IPS-NIHi11 (cell line): Measurements from ENCODE around the gene NTF3.

Experiments
- DNase-seq: peaks from one replicate; pipeline ENCODE4 v3.0.0; 2012; ENCODE audit warnings: mixed read lengths, low spot score

Gene NTF3

DNA sequence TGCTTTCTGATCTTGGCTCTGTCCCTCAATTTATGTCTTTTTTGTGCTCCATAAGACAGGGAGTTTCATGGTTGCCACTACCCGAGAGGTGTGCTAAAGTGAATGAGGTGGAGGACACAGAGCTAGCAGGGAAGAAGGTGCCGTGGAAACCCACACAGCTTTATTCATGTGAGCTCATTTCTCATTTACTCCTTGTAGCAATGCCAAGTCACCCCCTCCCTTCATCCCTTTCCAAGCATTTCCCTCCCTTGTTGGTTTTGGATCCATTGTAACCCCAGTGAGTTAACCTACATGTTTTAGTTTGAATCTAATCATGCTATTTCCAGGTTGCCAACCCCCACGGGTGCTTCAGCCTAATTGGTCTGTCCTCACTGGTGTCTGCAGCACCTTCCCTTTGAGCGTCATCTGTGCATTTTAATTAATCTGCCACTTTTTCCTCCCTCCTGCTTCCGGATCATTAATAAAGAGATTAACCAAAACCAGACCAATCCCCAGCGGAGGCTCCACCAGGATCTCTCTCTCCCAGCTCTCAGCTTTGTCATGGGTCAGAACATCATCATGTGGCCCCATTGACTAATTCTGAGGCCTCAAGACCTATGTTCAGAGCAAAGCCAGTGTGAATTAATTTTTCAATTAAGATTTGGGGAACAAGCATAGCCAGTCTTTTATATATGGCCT, 56.2 kb downstream of the NTF3 start:
- no peak for DNase-seq

GRCh38 chr12:5488626-5488955, 56.7 kb downstream of the NTF3 start:
- DNase-seq = no peak

- DNase-seq = no peak
These were observed 57.1 kb downstream of the NTF3 start for GRCh38 chr12:5489017-5489416.

GRCh38 chr12:5489760-5490406, 58.0 kb downstream of the NTF3 start:
- DNase-seq = no peak

GRCh38 chr12:5492562-5492961, 60.7 kb downstream of the NTF3 start:
- peak; percentile 33 for DNase-seq

GRCh38 chr12:5493018-5493417, 61.1 kb downstream of the NTF3 start:
- peak; percentile 39 for DNase-seq

DNA sequence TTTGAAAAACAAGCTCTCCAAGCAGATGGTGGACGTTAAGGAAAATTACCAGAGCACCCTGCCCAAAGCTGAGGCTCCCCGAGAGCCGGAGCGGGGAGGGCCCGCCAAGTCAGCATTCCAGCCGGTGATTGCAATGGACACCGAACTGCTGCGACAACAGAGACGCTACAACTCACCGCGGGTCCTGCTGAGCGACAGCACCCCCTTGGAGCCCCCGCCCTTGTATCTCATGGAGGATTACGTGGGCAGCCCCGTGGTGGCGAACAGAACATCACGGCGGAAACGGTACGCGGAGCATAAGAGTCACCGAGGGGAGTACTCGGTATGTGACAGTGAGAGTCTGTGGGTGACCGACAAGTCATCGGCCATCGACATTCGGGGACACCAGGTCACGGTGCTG, 62.4 kb downstream of the NTF3 start:
- no peak for DNase-seq

DNA sequence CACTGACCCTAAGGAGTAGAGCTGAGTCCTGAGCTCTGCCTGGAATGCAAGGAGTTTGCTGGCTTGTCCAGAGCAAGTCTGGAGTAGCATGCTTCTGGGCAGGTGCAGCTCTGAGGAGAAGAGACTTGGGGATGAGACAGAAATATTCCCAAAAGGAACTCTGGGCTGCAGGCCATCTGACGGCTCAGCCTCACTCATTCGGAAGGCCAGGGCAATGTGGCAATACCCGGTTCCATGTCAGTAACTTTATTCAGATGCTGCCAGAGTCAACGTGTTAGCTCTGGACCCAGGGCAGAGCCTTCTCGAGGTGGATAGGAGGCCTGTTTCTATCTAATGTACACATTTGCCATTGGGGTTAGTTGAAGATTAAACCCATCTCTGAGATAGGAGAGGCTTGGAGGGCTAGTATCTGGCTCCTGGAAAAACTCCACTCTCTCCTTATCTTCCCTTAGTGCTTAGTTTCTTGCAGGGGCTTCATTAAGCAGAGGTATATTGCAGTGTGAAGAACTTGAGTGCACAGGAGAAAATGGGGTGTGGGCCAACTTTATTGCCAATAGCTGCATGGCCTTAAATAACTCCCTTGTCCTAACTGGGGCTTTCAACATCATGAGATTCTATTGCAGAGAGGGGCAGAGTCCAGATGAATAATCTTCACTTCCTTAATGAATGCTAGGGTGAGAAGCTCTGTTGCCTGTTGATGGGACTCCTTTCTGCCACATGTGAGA, 65.6 kb downstream of the NTF3 start:
- DNase-seq = no peak

GRCh38 chr12:5498076-5498475, 66.2 kb downstream of the NTF3 start:
- no peak for DNase-seq

GRCh38 chr12:5498806-5499205, 66.9 kb downstream of the NTF3 start:
- DNase-seq = no peak

GRCh38 chr12:5499566-5500330, 67.8 kb downstream of the NTF3 start:
- no peak for DNase-seq

DNA sequence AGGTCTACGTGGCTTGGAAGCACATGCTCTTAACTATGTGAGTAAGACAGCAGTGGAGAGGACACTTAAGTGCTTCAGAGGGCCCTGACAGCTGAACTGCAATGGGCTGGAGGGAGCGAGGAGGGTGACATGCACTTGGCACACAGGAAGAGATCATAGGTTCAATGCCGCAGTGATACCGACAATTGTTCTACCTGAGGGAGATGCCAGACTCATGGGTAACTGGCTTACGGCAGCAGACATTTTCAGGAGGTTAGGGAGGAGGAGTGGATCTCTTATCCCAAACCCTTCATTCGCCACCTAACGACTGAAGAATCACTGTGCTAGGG, 68.4 kb downstream of the NTF3 start:
- no peak for DNase-seq

GRCh38 chr12:5503774-5504173, 71.9 kb downstream of the NTF3 start:
- DNase-seq = no peak

DNA sequence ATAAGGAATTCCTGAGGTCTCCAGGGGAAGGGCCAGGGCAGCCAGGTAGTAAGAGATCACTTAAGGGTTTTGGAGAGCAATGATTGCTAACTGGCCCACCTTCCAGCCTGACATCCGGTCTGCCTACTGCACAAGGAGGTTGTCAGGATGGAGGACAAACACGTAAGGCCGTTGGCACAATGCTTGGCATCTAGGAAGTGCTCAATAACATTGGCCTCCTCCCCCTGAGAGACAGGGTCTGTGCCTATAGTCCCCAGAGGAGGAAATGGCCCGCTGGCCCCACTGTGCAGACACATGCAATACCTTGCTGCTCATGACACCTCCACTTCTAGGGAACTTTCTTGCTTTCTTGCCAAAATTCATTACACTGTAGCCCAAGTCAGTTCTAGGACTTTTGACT, 73.2 kb downstream of the NTF3 start:
- DNase-seq = no peak

DNA sequence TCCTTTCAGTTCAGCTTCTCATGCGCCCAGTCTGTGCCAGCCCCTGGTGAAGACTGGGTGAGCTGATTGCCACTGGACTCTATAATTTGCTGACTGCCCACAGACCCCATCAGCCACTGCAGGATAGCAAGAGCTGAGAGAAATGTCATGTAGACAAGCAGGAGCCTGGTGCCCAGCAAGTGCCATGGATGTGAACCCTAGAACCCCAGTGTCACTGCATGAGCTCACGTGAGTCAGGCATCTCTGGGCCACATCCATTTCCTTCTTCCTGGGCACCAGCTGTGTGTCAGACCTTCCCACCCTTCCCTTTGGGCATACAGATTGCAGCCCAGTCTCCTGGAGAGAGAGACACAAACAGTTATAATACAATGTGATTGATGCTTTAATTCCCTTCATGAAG, 73.8 kb downstream of the NTF3 start:
- DNase-seq = no peak

GRCh38 chr12:5506295-5506694, 74.4 kb downstream of the NTF3 start:
- DNase-seq = no peak

DNA sequence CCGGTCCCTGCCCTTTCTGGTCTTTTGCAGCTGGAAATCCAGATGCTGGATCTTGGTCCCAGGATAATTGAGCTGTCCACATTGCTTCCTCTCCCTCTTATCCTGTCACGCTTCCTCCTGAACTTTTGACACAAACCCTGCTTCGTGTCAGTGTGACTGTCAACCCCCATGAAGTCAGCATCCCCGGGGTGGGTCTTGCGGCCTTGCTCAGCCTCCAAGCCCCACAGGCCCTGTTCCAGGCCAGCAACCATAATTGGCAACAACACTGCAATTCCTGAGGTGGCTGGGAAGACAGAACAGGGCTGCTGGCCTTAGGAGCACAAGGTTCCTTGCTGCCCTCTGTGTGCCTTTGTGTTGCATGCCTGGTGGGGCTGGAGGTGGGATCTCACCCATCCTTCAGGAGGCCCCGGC, 74.9 kb downstream of the NTF3 start:
- no peak for DNase-seq

GRCh38 chr12:5507401-5507935, 75.6 kb downstream of the NTF3 start:
- DNase-seq = no peak

DNA sequence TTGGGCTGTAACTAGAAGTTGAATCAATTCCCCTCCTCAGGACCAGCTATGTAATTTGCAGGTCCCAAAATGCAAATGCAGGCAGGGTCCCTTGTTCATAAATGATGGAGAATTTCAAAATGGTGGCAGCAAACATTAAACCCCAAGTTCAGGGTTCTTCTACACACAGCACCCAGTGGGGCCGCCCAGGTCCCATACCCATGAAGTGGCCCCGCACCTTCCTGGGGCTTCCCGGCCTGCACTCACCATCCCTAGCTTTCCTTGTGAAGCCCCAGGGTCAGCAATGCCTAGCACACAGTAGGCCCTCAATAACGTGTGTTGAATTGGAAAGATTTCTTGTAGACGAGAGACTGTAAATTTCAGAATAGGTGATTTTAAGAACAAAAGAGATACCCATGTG, 76.0 kb downstream of the NTF3 start:
- DNase-seq = no peak

- no peak for DNase-seq
These were observed 77.2 kb downstream of the NTF3 start for GRCh38 chr12:5509102-5509501.

- no peak for DNase-seq
These were observed 77.6 kb downstream of the NTF3 start for GRCh38 chr12:5509557-5509956.

GRCh38 chr12:5510251-5510805, 78.4 kb downstream of the NTF3 start:
- no peak for DNase-seq
